BJ (cell line): ENCODE measurements around the gene CHAT. TPM values are rescaled to one million over a fixed set of nuclear protein-coding genes. Genes with fewer than 3 reads are reported as not detected.

Experiments
- CTCF ChIA-PET: fragments of 350-600 bp; formaldehyde crosslinking; extraction: SDS; loops from one replicate; lab custom pipeline; 2021; ENCODE audit warnings: antibody characterized with exemption, inconsistent platforms; lab: Yijun Ruan, JAX
- POLR2A ChIA-PET: fragments of 300-600 bp; sonication (Branson Sonifier 250); formaldehyde crosslinking; extraction: SDS; loops from one replicate; lab custom pipeline; 2021; ENCODE audit warnings: antibody characterized with exemption; lab: Charles Lee
- DNase-seq: peaks from one replicate; pipeline ENCODE4 v3.0.0-alpha.2; 2011; ENCODE audit warnings: low read depth
- H3K27me3 ChIP-seq: 2 replicates; pipeline ENCODE4 v1.6.0; 2011; ENCODE audit warnings: low read length; ENCODE audit not compliant: control insufficient read depth, insufficient read depth
- H3K36me3 ChIP-seq: 2 replicates; pipeline ENCODE4 v1.5.1; 2011; ENCODE audit warnings: low read length; ENCODE audit not compliant: control insufficient read depth, insufficient read depth
- H3K4me3 ChIP-seq: 2 replicates; pipeline ENCODE4 v1.5.1; 2011; ENCODE audit warnings: low read depth, mild to moderate bottlenecking, control low read depth, low read length
- CTCF ChIP-seq: IDR thresholded peaks from 2 replicates; pipeline ENCODE4 v1.5.1; 2011; ENCODE audit warnings: low read depth, mild to moderate bottlenecking, control low read depth, inconsistent platforms, low read length, moderate library complexity; ENCODE audit not compliant: insufficient read depth
- polyA plus RNA-seq: library from polyadenylated mRNA; depleted of rRNA; stranded (reverse); fragments of >200 nt; gene quantifications from 2 replicates; pipeline ENCODE4 v1.2.3, GENCODE V29; 2011

CHAT gene
- polyA plus RNA-seq, 1 experiment, result not detected

- ChIA-PET CTCF (interaction anchor here (0.8 kb wide), 1 partner anchor 14 kb away, joined by 3 read pairs; no protein-coding TSS in a partner anchor), POLR2A (no interaction called here)
- Histone ChIP-seq H3K4me3 (no peak overlapping the region), H3K27me3 (peaks cover 20% of the 10 kb centered on the region), H3K36me3 (no peaks in the 10 kb centered on the region)
- no peak for DNase-seq
- no peak for TF ChIP-seq CTCF
These were observed 50.4 kb downstream of the CHAT start for GRCh38 chr10:49664006-49664841.

- POLR2A ChIA-PET, result no interaction called here
- Histone ChIP-seq H3K4me3 (no peak overlapping the region), H3K27me3 (peaks cover 21% of the 10 kb centered on the region), H3K36me3 (no peaks in the 10 kb centered on the region)
- DNase-seq, result no peak
- CTCF ChIA-PET, result interaction anchor here (0.8 kb wide), 1 partner anchor 15 kb away, joined by 3 read pairs; no protein-coding TSS in a partner anchor
- TF ChIP-seq CTCF, result no peak
These were observed 51.1 kb downstream of the CHAT start for GRCh38 chr10:49664842-49665355.

- POLR2A ChIA-PET, result no interaction called here
- CTCF ChIA-PET, result no interaction called here
- no peak for TF ChIP-seq CTCF
These were observed 52.3 kb downstream of the CHAT start for GRCh38 chr10:49666054-49666615.

GRCh38 chr10:49666685-49667084 is 52.8 kb downstream of the CHAT start:
- Histone ChIP-seq H3K36me3 (no peaks in the 10 kb centered on the region), H3K27me3 (peaks cover 21% of the 10 kb centered on the region), H3K4me3 (no peak overlapping the region)
- no peak for TF ChIP-seq CTCF
- ChIA-PET CTCF (no interaction called here), POLR2A (no interaction called here)
- no peak for DNase-seq

More at GRCh38 chr10:49666054-49666615, 52.3 kb downstream of the CHAT start:
- Histone ChIP-seq H3K4me3 (no peak overlapping the region), H3K36me3 (no peaks in the 10 kb centered on the region), H3K27me3 (peaks cover 21% of the 10 kb centered on the region)
- DNase-seq, result no peak

- no peaks in the 10 kb centered on the region for H3K36me3 ChIP-seq
- no peak for TF ChIP-seq CTCF
- no peak for DNase-seq
- POLR2A ChIA-PET, result no interaction called here
- H3K4me3 ChIP-seq, result no peak overlapping the region
- peaks cover 21% of the 10 kb centered on the region for H3K27me3 ChIP-seq
- CTCF ChIA-PET, result no interaction called here
These were observed 54.2 kb downstream of the CHAT start for GRCh38 chr10:49667991-49668390.
